ENCODE measurements around the gene YEATS2. TPM values are rescaled to one million over a fixed set of nuclear protein-coding genes. Genes with fewer than 3 reads are reported as not detected.

The YEATS2 gene
- total RNA-seq, 1 donor from 2014 or later = 62.2 TPM

DNA sequence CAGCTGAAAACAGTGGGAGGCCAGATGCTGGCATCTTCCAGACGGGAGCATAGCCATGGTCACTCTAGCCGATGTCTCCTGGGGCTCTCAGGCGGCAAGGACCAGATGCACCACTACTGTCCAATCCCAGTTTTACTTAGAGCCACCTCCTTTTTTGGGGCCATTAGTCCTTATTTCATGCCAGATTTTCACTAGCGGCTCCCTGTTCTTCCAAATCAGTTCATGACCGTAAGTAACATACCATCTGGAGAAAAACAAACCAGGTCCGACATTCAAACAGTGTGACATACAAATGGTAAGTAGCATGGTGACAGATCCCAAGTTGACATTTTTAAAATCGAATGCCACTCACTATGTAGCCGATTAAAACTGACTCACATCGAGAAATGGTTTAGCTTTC, 131.9 kb downstream of the YEATS2 start:
- Mint-ChIP-seq H3K4me1 (peaks cover 3% of the 10 kb centered on the region), H3K9me3 (no peaks in the 10 kb centered on the region), H3K4me3 (no peak overlapping the region), H3K36me3 (ENCODE audit: low read depth) (peaks cover 33% of the 10 kb centered on the region), H3K27me3 (peaks cover 2% of the 10 kb centered on the region), H3K27ac (no peak overlapping the region)
- DNase-seq = no peak
- intact Hi-C loops (cut with micrococcal nuclease) = no loop called here

DNA sequence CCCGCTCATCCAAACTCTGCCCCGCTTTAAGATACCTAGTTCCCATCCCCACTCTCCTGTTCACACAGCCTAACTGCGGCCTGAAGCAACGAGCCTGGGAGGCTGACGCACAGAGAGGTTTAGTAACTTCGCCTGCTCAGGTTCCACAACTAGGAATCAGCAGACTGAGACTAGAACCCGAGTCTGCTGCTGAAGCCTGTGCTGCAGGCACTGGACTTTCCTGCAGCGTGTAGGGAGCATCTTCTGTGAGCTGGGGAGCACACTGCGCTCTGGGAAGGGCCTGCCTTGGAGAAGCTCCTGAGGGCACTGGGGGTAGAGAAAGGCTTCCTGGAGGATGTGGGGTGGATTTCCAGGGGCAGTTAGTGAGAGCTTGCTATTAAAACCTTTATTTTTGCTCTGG, 132.6 kb downstream of the YEATS2 start:
- no peaks in the 10 kb centered on the region for H3K9me3 Mint-ChIP-seq
- DNase-seq = no peak
- no peak overlapping the region for H3K27ac Mint-ChIP-seq
- H3K27me3 Mint-ChIP-seq = no peaks in the 10 kb centered on the region
- H3K4me1 Mint-ChIP-seq = peaks cover 2% of the 10 kb centered on the region
- intact Hi-C loops (cut with micrococcal nuclease) = no loop called here
- H3K36me3 Mint-ChIP-seq (ENCODE audit: low read depth) = peaks cover 33% of the 10 kb centered on the region
- no peak overlapping the region for H3K4me3 Mint-ChIP-seq

DNA sequence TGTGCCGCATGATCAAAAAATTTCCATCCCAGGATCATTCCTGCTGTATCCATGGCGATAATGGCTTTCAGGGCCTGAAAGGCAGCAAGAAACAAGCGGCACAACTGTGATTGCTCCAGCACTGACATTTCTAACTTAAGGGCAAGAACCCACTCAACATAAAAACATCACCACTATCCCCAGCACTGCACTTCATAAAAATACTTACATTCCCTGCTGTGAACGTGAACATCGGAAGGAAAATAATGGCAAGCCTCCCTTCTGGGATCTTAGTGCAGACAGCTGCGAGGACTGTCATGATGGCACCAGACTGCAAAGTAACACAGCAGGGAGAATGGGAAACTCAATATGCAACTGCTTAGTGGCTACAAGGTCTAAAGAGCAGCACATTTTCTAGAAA, 135.9 kb downstream of the YEATS2 start:
- no peaks in the 10 kb centered on the region for H3K9me3 Mint-ChIP-seq
- no peak overlapping the region for H3K4me3 Mint-ChIP-seq
- no peak for DNase-seq
- peaks cover 1% of the 10 kb centered on the region for H3K4me1 Mint-ChIP-seq
- no peaks in the 10 kb centered on the region for H3K27me3 Mint-ChIP-seq
- peaks cover 32% of the 10 kb centered on the region for H3K36me3 Mint-ChIP-seq (ENCODE audit: low read depth)
- no peak overlapping the region for H3K27ac Mint-ChIP-seq
- intact Hi-C loops (cut with micrococcal nuclease) = no loop called here

DNA sequence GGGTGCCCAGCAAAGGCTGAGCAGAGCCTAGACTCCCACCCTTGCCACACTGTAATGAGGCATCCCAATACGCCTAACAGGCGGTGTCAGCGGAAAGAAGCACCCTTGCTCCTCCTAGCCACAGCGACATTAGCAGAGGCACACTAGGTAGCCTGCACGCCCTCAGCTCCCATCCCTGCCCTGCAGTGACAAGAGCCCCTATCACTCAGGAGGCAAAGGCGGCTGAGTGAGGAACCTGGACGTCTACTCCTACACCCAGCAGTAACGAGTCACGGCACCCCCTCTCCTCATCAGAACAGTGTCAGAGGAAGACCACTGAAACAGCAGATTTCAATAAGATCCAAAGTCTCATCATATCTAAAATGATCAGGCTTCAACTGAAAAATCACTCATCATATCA, 139.8 kb downstream of the YEATS2 start:
- H3K27ac Mint-ChIP-seq = no peak overlapping the region
- no peak overlapping the region for H3K4me3 Mint-ChIP-seq
- H3K36me3 Mint-ChIP-seq (ENCODE audit: low read depth) = peaks cover 44% of the 10 kb centered on the region
- no peaks in the 10 kb centered on the region for H3K9me3 Mint-ChIP-seq
- H3K27me3 Mint-ChIP-seq = no peaks in the 10 kb centered on the region
- peaks cover 1% of the 10 kb centered on the region for H3K4me1 Mint-ChIP-seq
- intact Hi-C loops (cut with micrococcal nuclease) = no loop called here
- no peak for DNase-seq

DNA sequence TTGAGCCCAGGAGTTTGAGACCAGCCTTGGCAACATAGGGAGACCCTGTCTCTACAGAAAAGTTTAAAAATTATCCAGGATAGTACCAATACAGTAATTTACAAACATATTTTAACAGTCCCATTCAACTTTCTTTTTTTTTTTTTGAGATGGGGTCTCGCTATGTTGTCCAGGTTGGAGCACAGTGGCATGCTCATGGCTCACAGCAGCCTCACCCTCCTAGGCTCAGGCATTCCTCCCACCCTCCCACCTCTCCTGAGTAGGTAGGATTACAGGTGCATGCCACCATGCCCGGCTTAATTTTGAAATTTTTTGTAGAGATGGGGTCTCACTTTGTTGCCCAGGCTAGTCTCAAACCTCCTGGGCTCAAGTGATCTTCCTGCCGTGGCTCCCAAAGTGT, 140.3 kb downstream of the YEATS2 start:
- Mint-ChIP-seq H3K4me3 (no peak overlapping the region), H3K36me3 (ENCODE audit: low read depth) (peaks cover 40% of the 10 kb centered on the region), H3K9me3 (no peaks in the 10 kb centered on the region), H3K4me1 (peaks cover 1% of the 10 kb centered on the region), H3K27me3 (no peaks in the 10 kb centered on the region), H3K27ac (no peak overlapping the region)
- intact Hi-C loops (cut with micrococcal nuclease) = no loop called here
- DNase-seq = no peak

DNA sequence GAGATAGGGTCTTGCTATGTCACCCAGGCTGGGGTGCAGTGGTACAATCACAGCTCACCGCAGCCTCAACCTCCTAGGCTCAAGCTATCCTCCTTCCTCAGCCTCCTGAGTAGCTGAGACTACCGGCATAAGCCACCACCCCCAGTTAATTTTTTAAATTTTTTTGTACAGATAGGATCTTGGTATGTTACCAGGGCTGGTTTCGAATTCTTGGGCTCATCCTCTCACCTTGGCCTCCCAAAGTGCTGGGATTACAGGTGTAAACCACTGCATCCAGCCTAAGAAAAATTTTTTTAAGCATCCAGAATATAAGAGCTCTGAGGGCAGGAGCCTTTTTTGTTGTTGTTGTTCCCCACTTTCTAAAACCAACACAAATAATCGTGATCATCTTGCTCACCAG, 142.2 kb downstream of the YEATS2 start:
- H3K27me3 Mint-ChIP-seq = no peaks in the 10 kb centered on the region
- H3K4me3 Mint-ChIP-seq = no peak overlapping the region
- H3K36me3 Mint-ChIP-seq (ENCODE audit: low read depth) = peaks cover 35% of the 10 kb centered on the region
- H3K9me3 Mint-ChIP-seq = no peaks in the 10 kb centered on the region
- DNase-seq = no peak
- H3K27ac Mint-ChIP-seq = no peak overlapping the region
- intact Hi-C loops (cut with micrococcal nuclease) = no loop called here
- H3K4me1 Mint-ChIP-seq = peaks cover 6% of the 10 kb centered on the region

DNA sequence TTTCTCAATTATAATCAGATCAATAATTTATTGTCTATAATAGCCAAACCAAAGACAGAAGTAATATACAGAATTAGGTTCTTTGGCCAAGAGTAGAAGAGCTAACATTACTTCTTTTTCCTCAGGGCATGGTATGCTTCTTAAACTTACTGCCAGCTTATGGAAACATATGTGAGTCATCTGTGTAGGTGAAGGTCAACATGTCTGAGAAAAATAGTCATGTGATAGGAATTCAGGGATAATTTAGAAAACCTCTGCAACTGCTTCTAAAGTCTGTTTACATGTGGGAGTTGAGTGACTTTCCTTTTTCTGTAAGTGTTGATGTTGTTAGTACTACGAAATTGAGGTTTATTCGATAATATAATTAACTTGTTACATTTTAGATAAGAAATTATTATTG, 147.0 kb downstream of the YEATS2 start:
- Mint-ChIP-seq H3K27me3 (no peaks in the 10 kb centered on the region), H3K9me3 (no peaks in the 10 kb centered on the region), H3K27ac (peak overlapping the region; percentile 75), H3K36me3 (ENCODE audit: low read depth) (peaks cover 51% of the 10 kb centered on the region), H3K4me1 (peaks cover 10% of the 10 kb centered on the region), H3K4me3 (no peak overlapping the region)
- no peak for DNase-seq
- intact Hi-C loops (cut with micrococcal nuclease) = no loop called here

DNA sequence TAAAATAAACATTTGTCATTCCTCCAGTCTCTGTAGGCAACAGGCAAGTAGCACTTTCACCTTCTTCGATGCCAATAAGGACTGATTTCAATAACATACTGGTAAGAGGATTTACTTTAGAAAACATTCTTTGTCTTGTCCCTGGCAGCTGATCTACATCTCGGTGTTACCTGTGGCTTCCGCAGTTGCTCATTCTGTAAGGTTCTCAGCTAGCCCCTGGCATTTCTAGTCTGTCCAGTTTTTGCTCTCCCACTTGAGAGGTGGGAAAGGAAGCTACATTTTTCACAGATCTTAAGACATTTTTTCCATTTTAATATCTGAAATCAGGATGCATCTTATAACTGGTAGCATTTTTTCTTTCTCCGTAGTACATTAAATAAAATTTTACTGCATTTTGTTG, 147.5 kb downstream of the YEATS2 start:
- Mint-ChIP-seq H3K9me3 (no peaks in the 10 kb centered on the region), H3K36me3 (ENCODE audit: low read depth) (peaks cover 51% of the 10 kb centered on the region), H3K4me1 (peaks cover 10% of the 10 kb centered on the region), H3K27ac (peak overlapping the region; percentile 74), H3K27me3 (no peaks in the 10 kb centered on the region), H3K4me3 (no peak overlapping the region)
- intact Hi-C loops (cut with micrococcal nuclease) = no loop called here
- DNase-seq = no peak

DNA sequence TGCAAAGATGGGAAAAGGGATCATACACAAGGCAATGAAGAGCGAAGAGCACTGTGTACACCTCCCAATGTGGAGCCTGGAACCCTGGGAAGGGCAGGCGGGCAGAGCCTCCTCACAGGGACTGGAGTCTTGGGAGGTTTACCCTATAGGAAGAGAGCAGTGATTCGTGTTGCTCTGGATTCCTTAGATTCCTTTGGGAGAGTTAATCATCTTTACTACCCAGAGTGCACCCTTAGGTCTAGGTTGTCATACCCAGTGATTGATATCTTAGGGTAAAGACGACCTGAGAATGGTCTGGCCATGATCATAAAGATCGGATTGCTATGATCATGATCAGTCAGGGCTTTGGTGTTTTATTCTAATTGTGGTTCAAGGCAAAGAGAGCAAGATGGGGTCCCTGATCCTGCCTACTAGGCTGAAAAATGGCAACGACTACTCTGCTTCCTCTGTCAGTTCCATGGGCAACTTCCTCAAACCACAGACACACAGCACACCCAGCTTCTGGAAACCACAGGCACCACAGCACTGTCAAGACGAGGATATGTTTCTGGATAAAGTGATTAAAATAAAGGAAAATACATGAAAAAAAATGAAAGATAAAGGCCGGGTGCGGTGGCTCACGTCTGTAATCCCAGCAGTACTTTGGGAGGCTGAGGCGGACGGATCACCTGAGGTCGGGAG, 148.2 kb downstream of the YEATS2 start:
- no peaks in the 10 kb centered on the region for H3K9me3 Mint-ChIP-seq
- H3K27me3 Mint-ChIP-seq = no peaks in the 10 kb centered on the region
- intact Hi-C loops (cut with micrococcal nuclease) = no loop called here
- peaks cover 51% of the 10 kb centered on the region for H3K36me3 Mint-ChIP-seq (ENCODE audit: low read depth)
- H3K4me3 Mint-ChIP-seq = no peak overlapping the region
- DNase-seq = no peak
- H3K27ac Mint-ChIP-seq = no peak overlapping the region
- H3K4me1 Mint-ChIP-seq = peaks cover 10% of the 10 kb centered on the region

DNA sequence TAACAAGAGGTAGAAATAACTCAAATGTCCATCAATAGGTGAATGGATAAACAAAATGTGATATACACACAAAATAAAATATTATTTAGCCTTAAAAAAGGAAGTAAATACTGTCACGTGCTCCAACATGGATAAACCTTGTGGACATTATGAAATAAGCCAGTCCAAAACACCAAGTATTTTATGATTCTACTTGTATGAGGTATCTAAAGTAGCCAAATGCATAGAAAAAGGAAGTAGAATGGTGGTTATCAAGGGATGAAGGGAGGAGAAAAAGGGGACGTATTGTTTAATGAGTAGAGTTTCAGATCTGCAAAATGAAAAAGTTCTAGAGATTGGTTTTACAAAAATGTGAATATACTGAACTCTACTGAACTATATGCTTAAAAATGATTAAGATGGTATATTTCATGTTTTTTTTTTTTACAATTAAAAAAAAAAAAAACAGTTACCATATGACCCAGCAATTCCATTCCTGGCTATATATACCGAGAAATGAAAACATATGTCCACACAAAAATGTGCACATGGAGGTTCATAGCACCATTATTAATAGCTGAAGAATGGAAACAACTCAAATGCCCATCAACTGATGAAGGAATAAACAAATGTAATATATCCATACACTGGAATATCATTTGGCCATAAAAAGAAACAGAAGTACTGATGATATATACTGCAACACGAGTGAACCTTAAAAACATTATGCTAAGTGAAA, 156.9 kb downstream of the YEATS2 start:
- H3K9me3 Mint-ChIP-seq = no peaks in the 10 kb centered on the region
- intact Hi-C loops (cut with micrococcal nuclease) = no loop called here
- no peak overlapping the region for H3K27ac Mint-ChIP-seq
- H3K4me3 Mint-ChIP-seq = no peak overlapping the region
- H3K36me3 Mint-ChIP-seq (ENCODE audit: low read depth) = peaks cover 55% of the 10 kb centered on the region
- H3K27me3 Mint-ChIP-seq = no peaks in the 10 kb centered on the region
- no peak for DNase-seq
- H3K4me1 Mint-ChIP-seq = peaks cover 3% of the 10 kb centered on the region

DNA sequence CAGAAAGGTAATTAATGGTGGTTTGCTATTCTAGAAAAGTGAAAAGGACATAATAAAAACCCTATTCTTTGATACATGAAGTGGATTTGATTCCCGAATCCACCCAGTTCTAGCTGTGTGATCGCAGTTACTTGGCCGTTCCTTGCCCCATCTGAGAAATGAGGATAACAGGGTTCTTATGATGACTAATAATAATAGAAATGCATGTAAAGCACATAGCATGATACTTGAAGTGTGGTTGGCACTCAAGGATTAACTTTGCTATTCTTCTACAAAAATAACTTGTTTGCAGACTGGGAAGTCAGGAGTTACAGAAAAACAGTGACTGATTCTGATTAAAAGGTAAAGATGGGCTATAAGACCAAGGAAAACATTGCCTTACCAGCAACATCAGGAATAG, 160.3 kb downstream of the YEATS2 start:
- no peak overlapping the region for H3K4me3 Mint-ChIP-seq
- intact Hi-C loops (cut with micrococcal nuclease) = no loop called here
- DNase-seq = no peak
- no peak overlapping the region for H3K27ac Mint-ChIP-seq
- no peaks in the 10 kb centered on the region for H3K9me3 Mint-ChIP-seq
- H3K4me1 Mint-ChIP-seq = peaks cover 3% of the 10 kb centered on the region
- H3K27me3 Mint-ChIP-seq = no peaks in the 10 kb centered on the region
- H3K36me3 Mint-ChIP-seq (ENCODE audit: low read depth) = peaks cover 60% of the 10 kb centered on the region

Other genes with a start within 250 kb of the YEATS2 start
- 44.9 and 47.1 TPM in 2 replicates for gene KLHL6, start 142.1 kb upstream of the YEATS2 start, total RNA-seq
- 6.7 and 6.9 TPM in 2 replicates for gene KLHL24, start 62.2 kb upstream of the YEATS2 start, total RNA-seq
- 1.4 and 2.1 TPM in 2 replicates for gene MAP6D1, start 127.8 kb downstream of the YEATS2 start, total RNA-seq
- gene PARL, start 187.1 kb downstream of the YEATS2 start, total RNA-seq = 89.5 and 91.4 TPM in 2 replicates

Data from activated CD4-positive, alpha-beta T cell treated with anti-CD3 and anti-CD28 coated beads, Interleukin-2, amount 10 ng/mL, durations not matched to agents 24 days and 14 days (primary cell).